D721Med (cell line): ENCODE measurements around the gene NEK1.
"Not testable (repeated sequence)": the region's sequence is repeated elsewhere in the genome, so short reads cannot be mapped to it uniquely, and the experiment has no call there.

ENCODE experiments used
- DNase-seq: peaks from one replicate; pipeline ENCODE4 v3.0.0; 2011; ENCODE audit warnings: low spot score; ENCODE audit not compliant: insufficient read length
- FAIRE-seq: peaks from 2 replicates; lab custom pipeline; 2011; peaks lifted over from hg19 to GRCh38; lab: Jason Lieb, UNC
- TF ChIP-seq, protein P1 (sequence below): IDR thresholded peaks from 2 replicates; pipeline ENCODE4 v1.5.1; 2012; ENCODE audit warnings: mild to moderate bottlenecking, control low read depth; ENCODE audit not compliant: insufficient read depth; ENCODE audit errors: missing control alignments

The NEK1 gene

DNA sequence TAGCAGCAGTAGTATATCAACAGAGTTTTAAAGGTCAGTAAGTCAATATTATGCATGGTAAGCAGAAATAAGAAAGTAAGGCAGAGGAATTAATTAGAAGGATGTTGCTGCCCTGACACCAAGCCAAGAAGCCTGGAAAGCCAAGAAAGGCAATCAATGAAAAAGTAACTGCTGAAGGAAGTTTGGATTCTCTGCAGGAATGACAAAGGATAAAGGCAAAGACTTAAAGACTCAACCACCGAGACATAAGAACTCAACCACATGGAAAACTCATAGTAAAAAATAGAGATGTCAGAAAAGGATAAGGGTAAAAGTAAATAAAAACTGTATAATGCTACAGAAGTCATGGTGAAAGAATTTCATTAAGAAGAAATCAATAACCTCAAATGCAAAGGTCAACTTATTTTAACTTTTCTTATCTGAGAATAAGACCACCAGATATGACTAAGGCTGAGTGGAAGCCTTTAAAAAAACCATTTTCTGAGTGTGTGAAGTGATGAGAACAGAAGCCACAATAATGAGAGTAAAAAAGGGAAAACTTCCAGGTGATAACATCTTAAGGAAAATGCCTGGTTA, 55.2 kb downstream of the NEK1 start:
- DNase-seq (no peak), FAIRE-seq (no peak)
- TF ChIP-seq, protein P1, sequence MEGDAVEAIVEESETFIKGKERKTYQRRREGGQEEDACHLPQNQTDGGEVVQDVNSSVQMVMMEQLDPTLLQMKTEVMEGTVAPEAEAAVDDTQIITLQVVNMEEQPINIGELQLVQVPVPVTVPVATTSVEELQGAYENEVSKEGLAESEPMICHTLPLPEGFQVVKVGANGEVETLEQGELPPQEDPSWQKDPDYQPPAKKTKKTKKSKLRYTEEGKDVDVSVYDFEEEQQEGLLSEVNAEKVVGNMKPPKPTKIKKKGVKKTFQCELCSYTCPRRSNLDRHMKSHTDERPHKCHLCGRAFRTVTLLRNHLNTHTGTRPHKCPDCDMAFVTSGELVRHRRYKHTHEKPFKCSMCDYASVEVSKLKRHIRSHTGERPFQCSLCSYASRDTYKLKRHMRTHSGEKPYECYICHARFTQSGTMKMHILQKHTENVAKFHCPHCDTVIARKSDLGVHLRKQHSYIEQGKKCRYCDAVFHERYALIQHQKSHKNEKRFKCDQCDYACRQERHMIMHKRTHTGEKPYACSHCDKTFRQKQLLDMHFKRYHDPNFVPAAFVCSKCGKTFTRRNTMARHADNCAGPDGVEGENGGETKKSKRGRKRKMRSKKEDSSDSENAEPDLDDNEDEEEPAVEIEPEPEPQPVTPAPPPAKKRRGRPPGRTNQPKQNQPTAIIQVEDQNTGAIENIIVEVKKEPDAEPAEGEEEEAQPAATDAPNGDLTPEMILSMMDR = no peak

DNA sequence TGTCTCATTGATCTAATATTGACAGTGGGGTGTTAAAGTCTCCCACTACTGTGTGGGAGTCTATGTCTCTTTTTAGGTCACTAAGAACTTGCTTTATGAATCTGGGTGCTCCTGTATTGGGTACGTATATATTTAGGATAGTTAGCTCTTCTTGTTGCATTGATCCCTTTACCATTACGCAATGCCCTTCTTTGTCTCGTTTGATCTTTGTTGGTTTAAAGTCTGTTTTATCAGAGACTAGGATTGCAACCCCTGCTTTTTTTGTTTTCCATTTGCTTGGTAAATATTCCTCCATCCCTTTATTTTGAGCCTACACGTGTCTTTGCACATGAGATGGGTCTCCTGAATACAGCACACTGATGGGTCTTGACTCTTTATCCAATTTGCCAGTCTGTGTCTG, 65.8 kb downstream of the NEK1 start:
- not testable (repeated sequence) for FAIRE-seq, DNase-seq

DNA sequence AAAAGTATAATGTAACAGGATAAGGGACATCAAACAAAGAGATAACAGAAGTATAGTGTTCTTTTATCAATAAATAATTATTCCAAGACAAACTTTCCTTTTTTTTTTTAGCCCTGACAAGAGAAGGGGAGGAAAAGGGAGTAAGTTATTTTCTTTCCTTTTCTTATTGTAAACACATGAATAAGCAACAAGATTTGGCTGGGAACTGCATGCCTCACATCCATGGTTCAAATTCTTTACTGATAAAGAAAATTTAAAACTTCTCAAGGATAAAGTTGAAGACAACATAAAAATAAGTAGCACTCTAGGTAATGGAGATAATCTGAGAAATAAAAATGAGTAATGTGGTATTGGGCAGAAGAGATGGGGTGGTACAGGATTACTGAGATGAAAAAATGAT, 71.6 kb downstream of the NEK1 start:
- TF ChIP-seq, protein P1 = no peak
- FAIRE-seq = no peak

DNA sequence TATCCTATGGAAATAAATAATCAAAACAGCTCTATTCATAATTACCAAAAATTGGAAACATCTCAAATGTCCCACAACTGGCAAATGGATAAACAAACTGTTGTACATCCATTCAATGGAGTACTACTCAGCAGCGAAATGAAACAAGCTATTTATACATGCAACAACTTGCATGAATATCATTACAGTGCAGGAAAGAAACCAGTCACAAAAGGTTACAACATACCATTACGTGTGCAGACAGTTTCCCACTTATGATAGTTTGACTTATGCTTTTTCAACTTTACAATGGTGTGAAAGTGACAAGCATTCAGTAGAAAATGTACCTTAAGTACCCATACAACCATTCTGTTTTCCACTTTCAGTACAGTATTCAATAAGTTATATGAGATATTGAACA, 82.3 kb downstream of the NEK1 start:
- DNase-seq = no peak
- TF ChIP-seq, protein P1 = no peak
- no peak for FAIRE-seq

More for the DNA sequence above, 71.6 kb downstream of the NEK1 start:
- no peak for DNase-seq

DNA sequence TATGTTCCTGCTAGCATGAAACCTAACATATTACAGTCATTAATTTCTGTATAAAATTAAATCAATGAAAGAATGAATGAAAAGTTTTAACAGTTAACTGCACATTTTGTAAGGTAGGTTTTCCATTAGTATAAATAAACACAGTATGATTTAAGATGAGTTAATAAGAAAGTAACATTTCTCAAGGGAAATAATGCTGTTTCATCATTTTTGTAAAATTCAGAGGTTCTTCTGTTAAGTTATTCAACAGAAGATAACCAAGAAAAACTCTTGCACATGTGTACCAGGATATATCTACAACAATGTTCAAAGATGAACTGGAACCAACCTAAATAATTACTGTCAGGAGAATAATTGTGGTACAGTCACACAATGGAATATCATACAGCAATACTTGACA, 88.6 kb downstream of the NEK1 start:
- TF ChIP-seq, protein P1 = no peak
- FAIRE-seq = no peak

DNA sequence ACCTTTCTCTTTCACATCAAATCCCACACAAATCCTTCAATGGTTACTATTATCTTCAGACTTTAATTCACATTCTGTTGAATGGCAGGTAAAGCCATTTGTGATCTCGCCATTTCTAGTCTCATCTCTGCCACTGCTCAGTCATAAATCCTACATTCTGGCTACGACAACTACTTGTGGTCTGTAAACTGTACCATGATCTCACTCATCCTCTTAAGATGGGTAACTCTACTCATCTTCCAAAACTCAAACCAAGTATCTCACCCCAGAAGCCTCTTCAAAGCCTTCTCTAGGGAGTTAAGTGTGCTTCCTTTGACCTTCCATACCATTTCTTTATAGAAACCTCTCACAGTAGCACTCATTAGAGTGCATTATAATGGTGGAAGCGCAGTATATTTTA, 101.8 kb downstream of the NEK1 start:
- DNase-seq = no peak
- TF ChIP-seq, protein P1 = no peak
- no peak for FAIRE-seq

More for the DNA sequence above, 88.6 kb downstream of the NEK1 start:
- DNase-seq = no peak

DNA sequence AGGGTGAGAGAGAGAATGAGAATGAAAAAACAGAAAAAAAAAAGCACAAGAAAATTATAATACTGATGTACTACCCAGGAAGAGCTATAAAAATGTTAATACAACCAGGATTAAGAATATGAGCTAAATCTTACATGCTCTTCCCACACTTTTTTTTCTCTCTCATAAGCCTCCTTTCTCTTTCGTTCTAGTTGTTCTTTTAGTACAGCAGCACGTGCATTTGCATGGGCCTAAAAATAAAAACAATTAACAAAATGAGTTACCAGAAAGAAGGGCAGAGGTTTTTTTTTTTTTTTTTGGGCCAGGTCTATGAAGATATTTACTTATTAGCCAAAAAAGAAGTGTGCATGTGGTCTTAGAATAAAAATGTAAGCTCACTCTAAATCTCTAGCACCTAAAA, 105.5 kb downstream of the NEK1 start:
- FAIRE-seq (no peak), DNase-seq (no peak)
- TF ChIP-seq, protein P1 = no peak

DNA sequence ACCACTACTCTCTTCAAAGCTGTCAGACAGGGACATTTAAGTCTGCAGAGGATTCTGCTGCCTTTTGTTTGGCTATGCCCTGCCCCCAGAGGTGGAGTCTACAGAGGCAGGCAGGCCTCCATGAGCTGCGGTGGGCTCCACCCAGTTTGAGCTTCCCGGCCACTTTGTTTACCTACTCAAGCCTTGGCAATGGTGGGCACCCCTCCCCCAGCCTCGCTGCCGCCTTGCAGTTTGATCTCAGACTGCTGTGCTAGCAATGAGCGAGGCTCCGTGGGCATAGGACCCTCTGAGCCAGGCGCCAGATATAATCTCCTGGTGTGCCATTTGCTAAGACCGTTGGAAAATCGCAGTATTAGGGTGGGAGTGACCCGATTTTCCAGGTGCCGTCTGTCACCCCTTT, 112.5 kb downstream of the NEK1 start:
- DNase-seq, FAIRE-seq: not testable (repeated sequence)

DNA sequence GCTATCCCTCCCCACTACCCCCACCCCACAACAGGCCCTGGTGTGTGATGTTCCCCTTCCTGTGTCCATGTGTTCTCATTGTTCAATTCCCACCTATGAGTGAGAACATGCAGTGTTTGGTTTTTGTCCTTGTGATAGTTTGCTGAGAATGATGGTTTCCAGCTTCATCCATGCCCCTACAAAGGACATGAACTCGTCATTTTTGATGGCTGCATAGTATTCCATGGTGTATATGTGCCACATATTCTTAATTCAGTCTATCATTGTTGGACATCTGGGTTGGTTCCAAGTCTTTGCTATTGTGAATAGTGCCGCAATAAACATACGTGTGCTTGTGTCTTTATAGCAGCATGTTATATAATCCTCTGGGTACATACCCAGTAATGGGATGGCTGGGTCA, 118.1 kb downstream of the NEK1 start:
- not testable (repeated sequence) for FAIRE-seq, DNase-seq
